Right atrium auricular region (tissue), 2 donors: ENCODE measurements around the gene SLC12A3. TPM values are rescaled to one million over a fixed set of nuclear protein-coding genes. Genes with fewer than 3 reads are reported as not detected.

ENCODE experiments used
- DNase-seq: peaks from one replicate; pipeline ENCODE4 v3.0.0-alpha.2; 2019; ENCODE audit warnings: low spot score
- H3K27ac ChIP-seq, 2 donors: fragments of 200-600 bp; sonication (generic); 1 replicate in 1 of 2; 2 replicates in 1 of 2; pipeline ENCODE4 v1.5.1; 2016 to 2019
- H3K27me3 ChIP-seq, 2 donors: fragments of 200-600 bp; sonication (generic); one replicate each; pipeline versions ENCODE4 v1.5.1 to v1.6.0; 2017 to 2019
- H3K36me3 ChIP-seq: fragments of 200-600 bp; sonication (generic); one replicate; pipeline ENCODE4 v1.5.1; 2016
- H3K4me1 ChIP-seq, 2 donors: fragments of 200-600 bp; sonication (generic); one replicate each; pipeline versions ENCODE4 v1.5.1 to v1.6.0; 2017 to 2019
- H3K4me3 ChIP-seq, 2 donors: fragments of 200-600 bp; sonication (generic); 1 replicate in 1 of 2; 2 replicates in 1 of 2; pipeline ENCODE4 v1.5.1; 2017 to 2019; ENCODE audit warnings: mild to moderate bottlenecking in 1 of 2, moderate library complexity in 1 of 2
- H3K9me3 ChIP-seq, 2 donors: fragments of 200-600 bp; sonication (generic); one replicate each; pipeline ENCODE4 v1.5.1; 2019
- CTCF ChIP-seq, 2 donors: fragments of 200-600 bp; sonication (generic); IDR thresholded peaks; one replicate each; pipeline ENCODE4 v1.5.1; 2019; ENCODE audit warnings: antibody characterized with exemption in 2 of 2
- total RNA-seq, 2 donors: library from RNA; depleted of rRNA; stranded (reverse); fragments of >200 nt; gene quantifications; one replicate each; pipeline ENCODE4 v1.1.0, GENCODE V29; 2016

The SLC12A3 gene
- total RNA-seq, 2 donors from 2014 or later: not detected

- Histone ChIP-seq H3K9me3 (no peaks in the 10 kb centered on the region), H3K27me3 (no peaks in the 10 kb centered on the region), H3K36me3 (no peaks in the 10 kb centered on the region), H3K27ac (no peak overlapping the region), H3K4me1 (no peaks in the 10 kb centered on the region), H3K4me3 (no peak overlapping the region)
- no peak for DNase-seq
- no peak for TF ChIP-seq CTCF (IDR thresholded peaks at IDR 0.05)
These were observed 20.6 kb downstream of the SLC12A3 start for GRCh38 chr16:56885446-56886162.

GRCh38 chr16:56886296-56886695 lies 21.3 kb downstream of the SLC12A3 start:
- DNase-seq: no peak
- TF ChIP-seq CTCF (IDR thresholded peaks at IDR 0.05): no peak
- H3K4me1 ChIP-seq: no peaks in the 10 kb centered on the region
- no peak overlapping the region for H3K4me3 ChIP-seq
- H3K9me3 ChIP-seq: no peaks in the 10 kb centered on the region
- no peak overlapping the region for H3K27ac ChIP-seq
- no peaks in the 10 kb centered on the region for H3K36me3 ChIP-seq
- no peaks in the 10 kb centered on the region for H3K27me3 ChIP-seq

- no peaks in the 10 kb centered on the region for H3K4me1 ChIP-seq
- no peaks in the 10 kb centered on the region for H3K27me3 ChIP-seq
- no peaks in the 10 kb centered on the region for H3K36me3 ChIP-seq
- no peak overlapping the region for H3K27ac ChIP-seq
- H3K9me3 ChIP-seq: no peaks in the 10 kb centered on the region
- no peak for TF ChIP-seq CTCF (IDR thresholded peaks at IDR 0.05)
- DNase-seq: no peak
- H3K4me3 ChIP-seq: no peak overlapping the region
These were observed 21.8 kb downstream of the SLC12A3 start for GRCh38 chr16:56886826-56887225.

GRCh38 chr16:56888806-56889205 lies 23.8 kb downstream of the SLC12A3 start:
- Histone ChIP-seq H3K27me3 (no peaks in the 10 kb centered on the region), H3K36me3 (no peaks in the 10 kb centered on the region), H3K4me3 (no peak overlapping the region), H3K9me3 (no peaks in the 10 kb centered on the region), H3K4me1 (no peaks in the 10 kb centered on the region), H3K27ac (no peak overlapping the region)
- no peak for DNase-seq
- TF ChIP-seq CTCF (IDR thresholded peaks at IDR 0.05): no peak

- no peaks in the 10 kb centered on the region for H3K9me3 ChIP-seq
- no peaks in the 10 kb centered on the region for H3K4me1 ChIP-seq
- H3K27ac ChIP-seq: no peak overlapping the region
- no peak overlapping the region for H3K4me3 ChIP-seq
- DNase-seq: no peak
- H3K36me3 ChIP-seq: no peaks in the 10 kb centered on the region
- TF ChIP-seq CTCF (IDR thresholded peaks at IDR 0.05): no peak
- no peaks in the 10 kb centered on the region for H3K27me3 ChIP-seq
These were observed 24.2 kb downstream of the SLC12A3 start for GRCh38 chr16:56889206-56889605.

- no peaks in the 10 kb centered on the region for H3K9me3 ChIP-seq
- no peak for TF ChIP-seq CTCF (IDR thresholded peaks at IDR 0.05)
These were observed 26.7 kb downstream of the SLC12A3 start for GRCh38 chr16:56891685-56892084.

More at GRCh38 chr16:56891685-56892084, 26.7 kb downstream of the SLC12A3 start:
- Histone ChIP-seq H3K4me1 (no peaks in the 10 kb centered on the region), H3K36me3 (no peaks in the 10 kb centered on the region), H3K4me3 (no peak overlapping the region), H3K27me3 (no peaks in the 10 kb centered on the region), H3K27ac (no peak overlapping the region)
- DNase-seq: no peak
